Right lobe of liver (tissue), 6 donors: ENCODE measurements around the gene RNF217. TPM values are rescaled to one million over a fixed set of nuclear protein-coding genes. Genes with fewer than 3 reads are reported as not detected.

Source experiments
- ATAC-seq, 4 donors: fragments of 200-7000 bp; cut with Tn5 transposase; one replicate each; pipeline ENCODE4 v1.9.1; 2020; ENCODE audit warnings: mild to moderate bottlenecking in 4 of 4, moderate library complexity in 4 of 4
- DNase-seq, 3 donors: peaks; one replicate each; pipeline ENCODE4 v3.0.0-alpha.2; 2020
- H3K27ac ChIP-seq, 3 donors: fragments of 200-600 bp; one replicate each; pipeline ENCODE4 v1.8.0; 2022
- H3K27me3 ChIP-seq, 2 donors: fragments of 200-600 bp; one replicate each; pipeline ENCODE4 v1.8.0; 2022
- H3K36me3 ChIP-seq, 4 donors: fragments of 200-600 bp; sonication (generic) in 1 of 4; one replicate each; pipeline versions ENCODE4 v1.5.1 to v1.8.0; 2017 to 2022; ENCODE audit warnings: control low read depth in 1 of 4
- H3K4me1 ChIP-seq, 4 donors: fragments of 200-600 bp; sonication (generic) in 1 of 4; one replicate each; pipeline versions ENCODE4 v1.5.1 to v1.8.0; 2017 to 2022; ENCODE audit warnings: control low read depth in 1 of 4
- H3K4me3 ChIP-seq, 3 donors: fragments of 200-600 bp; one replicate each; pipeline ENCODE4 v1.8.0; 2022
- H3K9me3 ChIP-seq, 4 donors: fragments of 200-600 bp; sonication (generic) in 1 of 4; one replicate each; pipeline versions ENCODE4 v1.5.1 to v1.8.0; 2017 to 2022; ENCODE audit warnings: control low read depth in 1 of 4
- POLR2A ChIP-seq: fragments of 450-650 bp; IDR thresholded peaks from one replicate; pipeline ENCODE4 v1.6.1; 2017; ENCODE audit warnings: antibody characterized with exemption, mild to moderate bottlenecking
- WGBS: methylation state at CpG from one replicate; pipeline ENCODE4 v1.1.6; 2018; ENCODE audit warnings: low coverage, low lambda C conversion rate; ENCODE audit not compliant: insufficient coverage; ENCODE audit errors: missing lambda C conversion rate; 5-methylcytosine and 5-hydroxymethylcytosine counted together
- intact Hi-C, 2 donors: fragments of 100-400 bp; cut with DNase I; formaldehyde crosslinking; loops; one replicate each; pipeline versions ENCODE4 v1.11.2 to v1.14.1; 2022
- total RNA-seq, 6 experiments: library from RNA; depleted of rRNA in 2 of 6; stranded (reverse); fragments of >200 nt in 2 of 6; fragmentation: NEBNext Ultra II Directional in 3 of 6; extraction: Animal tissue kit (Norgen Biotek cat#: 25700) in 3 of 6; gene quantifications; one replicate each; pipeline versions ENCODE4 v1.1.0 to v1.2.4, GENCODE V29; 2016 to 2023
- TF ChIP-seq, protein P1 (sequence below), 4 donors: fragments of 200-600 bp in 3 of 4; fragments of 450-650 bp in 1 of 4; IDR thresholded peaks; one replicate each; pipeline versions ENCODE4 v1.5.1 to v1.8.0; 2016 to 2022; ENCODE audit warnings: antibody characterized with exemption in 4 of 4, mild to moderate bottlenecking in 2 of 4
- donor health status: DM: no; HTN: yes; CAD: no.
- donor health status: DM: no; HTN: no; CAD: no.
- donor health status: DM: no; HTN: no; CAD: no.
- donor health status: DM: no; HTN: yes; CAD: no.
- donor health status: DM: no; HTN: yes; CAD: no.

RNF217 gene
- total RNA-seq, 6 experiments from 2014 or later: 9.8 to 20.7 (median 14.3) TPM

DNA sequence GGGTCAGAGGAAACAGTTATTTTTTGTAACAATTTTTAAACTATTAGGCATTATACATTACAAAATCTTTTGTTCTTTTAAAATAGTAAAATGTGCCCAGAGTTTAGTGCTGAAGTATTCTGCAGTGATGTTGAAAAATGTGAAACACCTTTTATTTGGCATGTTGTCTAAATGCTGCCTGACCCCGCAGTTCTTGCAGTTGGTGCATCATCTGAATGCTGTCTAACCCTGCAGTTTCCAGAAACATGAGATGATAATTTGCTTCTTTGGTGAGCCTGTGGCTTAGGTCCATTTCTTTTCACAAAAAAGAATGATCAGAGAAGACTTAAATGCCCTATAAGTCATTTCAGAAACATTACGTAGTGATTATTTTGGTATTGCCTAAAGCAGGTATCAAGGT lies 82.4 kb downstream of the RNF217 start:
- H3K4me1 ChIP-seq: no peaks in the 10 kb centered on the region
- no peaks in the 10 kb centered on the region for H3K27me3 ChIP-seq
- H3K27ac ChIP-seq: no peak overlapping the region
- ATAC-seq: no peak
- peaks cover 0 to 7% (median 0%) of the 10 kb centered on the region in 4 donors for H3K36me3 ChIP-seq
- H3K4me3 ChIP-seq: no peak overlapping the region
- intact Hi-C loops: no loop called here
- TF ChIP-seq POLR2A: no peak
- TF ChIP-seq, protein P1, sequence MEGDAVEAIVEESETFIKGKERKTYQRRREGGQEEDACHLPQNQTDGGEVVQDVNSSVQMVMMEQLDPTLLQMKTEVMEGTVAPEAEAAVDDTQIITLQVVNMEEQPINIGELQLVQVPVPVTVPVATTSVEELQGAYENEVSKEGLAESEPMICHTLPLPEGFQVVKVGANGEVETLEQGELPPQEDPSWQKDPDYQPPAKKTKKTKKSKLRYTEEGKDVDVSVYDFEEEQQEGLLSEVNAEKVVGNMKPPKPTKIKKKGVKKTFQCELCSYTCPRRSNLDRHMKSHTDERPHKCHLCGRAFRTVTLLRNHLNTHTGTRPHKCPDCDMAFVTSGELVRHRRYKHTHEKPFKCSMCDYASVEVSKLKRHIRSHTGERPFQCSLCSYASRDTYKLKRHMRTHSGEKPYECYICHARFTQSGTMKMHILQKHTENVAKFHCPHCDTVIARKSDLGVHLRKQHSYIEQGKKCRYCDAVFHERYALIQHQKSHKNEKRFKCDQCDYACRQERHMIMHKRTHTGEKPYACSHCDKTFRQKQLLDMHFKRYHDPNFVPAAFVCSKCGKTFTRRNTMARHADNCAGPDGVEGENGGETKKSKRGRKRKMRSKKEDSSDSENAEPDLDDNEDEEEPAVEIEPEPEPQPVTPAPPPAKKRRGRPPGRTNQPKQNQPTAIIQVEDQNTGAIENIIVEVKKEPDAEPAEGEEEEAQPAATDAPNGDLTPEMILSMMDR (IDR thresholded peaks at IDR 0.05): no peak
- no peak for DNase-seq
- H3K9me3 ChIP-seq: no peaks in the 10 kb centered on the region
- 92% methylated on average over 2 of the region's 2 CpGs for WGBS

DNA sequence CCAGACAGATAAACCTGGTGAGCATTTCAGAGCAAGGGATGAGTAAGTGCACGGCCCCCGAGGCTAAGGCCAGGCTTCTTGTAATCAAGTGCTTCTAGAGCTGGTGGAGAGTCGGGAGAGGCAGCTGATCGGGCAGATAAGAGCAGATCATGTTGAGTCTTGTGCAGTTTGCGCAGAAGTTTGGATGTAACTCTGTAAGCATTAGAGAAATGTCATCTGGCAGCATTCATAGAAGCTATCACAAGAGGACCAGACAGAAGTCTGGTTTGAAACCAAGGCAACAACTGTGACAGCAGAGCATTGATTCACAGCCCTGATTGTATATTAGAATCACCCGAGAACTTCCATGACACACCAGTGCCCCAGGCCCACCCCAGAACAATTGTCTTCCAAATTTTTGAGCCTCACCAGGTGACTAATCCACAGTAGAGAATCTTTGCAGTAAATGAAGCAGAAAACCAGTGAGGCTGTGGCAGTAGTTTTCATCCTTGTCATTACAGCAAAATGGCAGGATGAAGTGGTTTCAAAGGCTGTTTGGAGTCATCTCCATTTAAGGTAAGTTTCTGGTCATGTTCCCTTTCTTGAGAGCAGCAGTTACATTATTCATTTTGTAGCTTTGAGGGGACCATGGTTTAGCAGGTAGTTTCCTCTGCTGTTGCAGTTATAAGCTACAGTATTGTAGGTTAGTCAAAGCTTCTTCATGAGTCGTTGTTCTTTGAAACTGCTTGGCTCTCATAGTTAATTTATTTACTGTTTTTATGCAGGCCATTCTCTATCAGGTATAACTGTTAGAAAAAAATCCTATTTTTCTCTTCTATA lies 84.1 kb downstream of the RNF217 start:
- intact Hi-C loops: no loop called here
- no peak for ATAC-seq
- WGBS: 94% methylated on average over 5 of the region's 7 CpGs
- H3K9me3 ChIP-seq: no peaks in the 10 kb centered on the region
- no peak for DNase-seq
- H3K4me3 ChIP-seq: no peak overlapping the region
- TF ChIP-seq POLR2A: no peak
- TF ChIP-seq, protein P1 (IDR thresholded peaks at IDR 0.05): no peak
- no peaks in the 10 kb centered on the region for H3K4me1 ChIP-seq
- H3K27me3 ChIP-seq: no peaks in the 10 kb centered on the region
- H3K27ac ChIP-seq: no peak overlapping the region
- H3K36me3 ChIP-seq: peaks cover 0 to 7% (median 0%) of the 10 kb centered on the region in 4 donors

DNA sequence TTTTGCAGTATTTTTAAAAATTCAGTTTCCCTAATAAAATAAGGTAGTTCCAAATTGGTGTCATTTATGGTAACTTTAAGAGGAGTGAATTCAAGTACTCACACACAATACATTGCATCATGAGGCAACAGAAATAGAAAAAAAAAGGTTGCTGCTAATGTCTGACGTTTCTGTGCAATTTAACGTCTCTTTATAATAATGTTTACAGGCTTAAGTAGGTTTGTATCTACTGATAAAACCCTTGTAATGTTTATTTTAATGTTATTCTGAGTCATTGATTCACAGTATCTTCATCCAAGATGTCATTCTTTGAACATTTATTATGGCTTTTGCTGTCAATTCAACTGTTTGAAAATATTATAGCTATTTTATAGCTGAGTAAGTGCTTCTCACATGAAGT lies 86.0 kb downstream of the RNF217 start:
- WGBS: 85% methylated on average over 2 of the region's 2 CpGs
- H3K4me1 ChIP-seq: no peaks in the 10 kb centered on the region

DNA sequence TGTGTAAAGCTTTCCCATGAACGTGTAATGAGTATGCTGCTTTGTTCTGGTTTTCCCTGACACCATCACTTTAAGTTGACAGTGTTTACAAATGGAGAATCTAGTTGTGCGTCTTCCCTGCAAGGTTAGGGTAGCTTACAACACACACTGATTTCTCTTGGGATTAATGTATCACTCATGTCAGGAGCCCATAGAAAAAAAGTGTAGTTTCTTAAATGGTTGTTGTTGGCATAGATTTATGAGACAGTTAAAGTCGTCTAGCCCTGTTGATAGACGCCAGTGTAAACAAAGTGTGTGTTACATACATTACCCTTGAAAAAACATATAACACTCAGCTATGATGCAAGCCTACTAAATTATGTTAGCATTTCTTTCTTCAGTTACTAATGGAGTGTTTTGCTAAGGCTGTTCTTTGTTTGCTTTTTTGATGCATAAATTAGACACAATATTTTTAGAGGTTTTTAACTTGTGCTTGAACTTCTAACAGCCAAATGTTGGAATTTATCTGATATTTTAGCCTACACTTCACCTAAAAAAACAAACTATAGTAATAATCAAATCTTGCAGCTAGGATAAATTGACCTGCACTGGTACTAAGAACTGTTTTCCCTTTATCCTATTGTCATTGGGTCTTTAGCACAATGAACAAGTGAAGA lies 88.6 kb downstream of the RNF217 start:
- intact Hi-C loops: no loop called here
- H3K4me3 ChIP-seq: no peak overlapping the region
- no peaks in the 10 kb centered on the region for H3K27me3 ChIP-seq
- TF ChIP-seq, protein P1 (IDR thresholded peaks at IDR 0.05): no peak
- no peak for TF ChIP-seq POLR2A
- H3K36me3 ChIP-seq: peaks cover 0 to 7% (median 0%) of the 10 kb centered on the region in 4 donors
- ATAC-seq (no peak), DNase-seq (no peak)
- no peak overlapping the region for H3K27ac ChIP-seq
- H3K4me1 ChIP-seq: no peaks in the 10 kb centered on the region
- no peaks in the 10 kb centered on the region for H3K9me3 ChIP-seq
- 63% methylated on average over 4 of the region's 4 CpGs for WGBS

More for the DNA sequence above, 86.0 kb downstream of the RNF217 start:
- peaks cover 0 to 7% (median 0%) of the 10 kb centered on the region in 4 donors for H3K36me3 ChIP-seq
- TF ChIP-seq, protein P1 (IDR thresholded peaks at IDR 0.05): no peak
- no peak for TF ChIP-seq POLR2A
- DNase-seq: no peak
- ATAC-seq: no peak
- intact Hi-C loops: no loop called here
- no peak overlapping the region for H3K4me3 ChIP-seq
- H3K27me3 ChIP-seq: no peaks in the 10 kb centered on the region
- H3K27ac ChIP-seq: no peak overlapping the region
- no peaks in the 10 kb centered on the region for H3K9me3 ChIP-seq
